A549 (cell line): ENCODE measurements around the gene KCNAB2. TPM values are rescaled to one million over a fixed set of nuclear protein-coding genes. Genes with fewer than 3 reads are reported as not detected.

Experiments
- ATAC-seq, 2 experiments: fragments of 200-7000 bp in 1 of 2; fragments of >200 bp in 1 of 2; cut with Nextera tagmentation in 1 of 2; cut with Tn5 transposase in 1 of 2; 3 replicates each; pipeline versions ENCODE4 v1.8.0 to v1.9.1; 2018 to 2020; ENCODE audit warnings: mild to moderate bottlenecking in 1 of 2, moderate library complexity in 1 of 2
- CTCF ChIA-PET: fragments of 300-600 bp; sonication (Branson Sonifier 250); formaldehyde crosslinking; extraction: SDS; loops from one replicate; lab custom pipeline; 2021; ENCODE audit warnings: antibody characterized with exemption, inconsistent platforms; lab: Yijun Ruan, JAX
- POLR2A ChIA-PET: fragments of 350-600 bp; formaldehyde crosslinking; extraction: SDS; loops from one replicate; lab custom pipeline; 2021; ENCODE audit warnings: antibody characterized with exemption, inconsistent platforms; lab: Yijun Ruan, JAX
- DNase-seq, 2 experiments: peaks; one replicate each; pipeline versions ENCODE4 v3.0.0 to v3.0.0-alpha.2; 2011 to 2016; ENCODE audit warnings: low read depth in 1 of 2, low spot score in 1 of 2
- FAIRE-seq: peaks from 2 replicates; lab custom pipeline; 2011; peaks lifted over from hg19 to GRCh38; lab: Jason Lieb, UNC
- H3K27ac ChIP-seq, 2 experiments: fragments of >200 bp; sonication (Bioruptor Twin); formaldehyde crosslinking; 3 replicates each; pipeline ENCODE4 v1.5.1; 2016 to 2017
- H3K4me1 ChIP-seq: fragments of >200 bp; sonication (Bioruptor Twin); formaldehyde crosslinking; 3 replicates; pipeline ENCODE4 v1.6.1; 2016
- H3K4me2 ChIP-seq: fragments of >200 bp; sonication (Bioruptor Twin); formaldehyde crosslinking; 3 replicates; pipeline ENCODE4 v1.6.1; 2016
- H3K4me3 ChIP-seq: fragments of >200 bp; sonication (Bioruptor Twin); formaldehyde crosslinking; 3 replicates; pipeline ENCODE4 v1.5.1; 2016
- H3K9me3 ChIP-seq: fragments of >200 bp; sonication (Bioruptor Twin); formaldehyde crosslinking; 3 replicates; pipeline ENCODE4 v1.6.1; 2016
- CBX8 ChIP-seq: fragments of 200-600 bp; sonication (generic); IDR thresholded peaks from 2 replicates; pipeline ENCODE4 v1.6.1; 2016
- CHD2 ChIP-seq: fragments of 150-350 bp; IDR thresholded peaks from 2 replicates; pipeline ENCODE4 v1.6.1; 2014; ENCODE audit warnings: low read length; ENCODE audit not compliant: partially characterized antibody
- CHD4 ChIP-seq: fragments of 200-600 bp; sonication (generic); IDR thresholded peaks from 2 replicates; pipeline ENCODE4 v1.6.1; 2016; ENCODE audit warnings: antibody characterized with exemption, mild to moderate bottlenecking, borderline replicate concordance
- EP300 ChIP-seq, 2 experiments: fragments of >200 bp; sonication (Bioruptor Twin); formaldehyde crosslinking; IDR thresholded peaks; 2 replicates in 1 of 2; 3 replicates in 1 of 2; pipeline ENCODE4 v1.6.1; 2016 to 2017
- FOXS1 ChIP-seq: fragments of 250-450 bp; sonication (Bioruptor Pico); IDR thresholded peaks from 2 replicates; pipeline ENCODE4 v1.5.0; 2020; ENCODE audit warnings: mild to moderate bottlenecking, moderate library complexity
- GATA3 ChIP-seq: IDR thresholded peaks from 2 replicates; pipeline ENCODE4 v1.6.1; 2012; ENCODE audit warnings: borderline replicate concordance
- HES2 ChIP-seq: fragments of >200 bp; sonication (Bioruptor Twin); formaldehyde crosslinking; IDR thresholded peaks from 2 replicates; pipeline ENCODE4 v1.6.1; 2016
- HOXB5 ChIP-seq: fragments of 250-450 bp; sonication (Bioruptor Pico); IDR thresholded peaks from 2 replicates; pipeline ENCODE4 v1.5.0; 2020; ENCODE audit warnings: mild to moderate bottlenecking, moderate library complexity
- KDM5A ChIP-seq: fragments of 200-600 bp; sonication (generic); IDR thresholded peaks from 2 replicates; pipeline ENCODE4 v1.6.1; 2016; ENCODE audit warnings: antibody characterized with exemption, mild to moderate bottlenecking
- MAX ChIP-seq: IDR thresholded peaks from 2 replicates; pipeline ENCODE4 v1.6.1; 2012
- NPAS2 ChIP-seq: fragments of 250-450 bp; sonication (Bioruptor Pico); IDR thresholded peaks from 2 replicates; pipeline ENCODE4 v1.8.0; 2022; ENCODE audit warnings: mild to moderate bottlenecking, moderate library complexity, borderline replicate concordance
- NR3C1 ChIP-seq: fragments of >200 bp; sonication (Bioruptor Twin); formaldehyde crosslinking; IDR thresholded peaks from 3 replicates; pipeline ENCODE4 v1.6.1; 2017
- PHF8 ChIP-seq: fragments of 200-600 bp; sonication (generic); IDR thresholded peaks from 2 replicates; pipeline ENCODE4 v1.6.1; 2016; ENCODE audit warnings: low read depth, mild to moderate bottlenecking, antibody characterized with exemption, moderate library complexity, borderline replicate concordance
- RFX5 ChIP-seq: fragments of 450-650 bp; IDR thresholded peaks from 2 replicates; pipeline ENCODE4 v1.7.1; 2014; ENCODE audit warnings: antibody characterized with exemption, mild to moderate bottlenecking, moderate library complexity
- TFCP2L1 ChIP-seq: fragments of 250-450 bp; sonication (Bioruptor Pico); IDR thresholded peaks from 2 replicates; pipeline ENCODE4 v1.5.0; 2021; ENCODE audit warnings: mild to moderate bottlenecking
- ZNF302 ChIP-seq: fragments of 250-450 bp; sonication (Bioruptor Pico); IDR thresholded peaks from 2 replicates; pipeline ENCODE4 v1.9.0; 2021; ENCODE audit warnings: inconsistent platforms, mild to moderate bottlenecking, moderate library complexity
- ZSCAN20 ChIP-seq: fragments of 250-450 bp; sonication (Bioruptor Pico); IDR thresholded peaks from 2 replicates; pipeline ENCODE4 v1.8.0; 2022; ENCODE audit warnings: mild to moderate bottlenecking, moderate library complexity
- WGBS: methylation state at CpG from one replicate; pipeline ENCODE4 v1.1.6; 2017; ENCODE audit errors: missing lambda C conversion rate; 5-methylcytosine and 5-hydroxymethylcytosine counted together
- polyA plus RNA-seq, 4 experiments: library from polyadenylated mRNA; depleted of rRNA in 3 of 4; stranded (reverse); fragments of >200 nt; fragmentation: RNase III in 1 of 4; extraction: RNeasy Plus Mini Kit Qiagen cat#74134 plus additional on column Dnase treatment in 1 of 4; gene quantifications; 2 replicates in 3 of 4; 3 replicates in 1 of 4; pipeline ENCODE4 v1.2.3, GENCODE V29; 2011 to 2017
- TF ChIP-seq, protein P1 (sequence below): fragments of 250-450 bp; sonication (Bioruptor Pico); IDR thresholded peaks from 2 replicates; pipeline ENCODE4 v1.5.0; 2021; ENCODE audit warnings: mild to moderate bottlenecking, moderate library complexity, borderline replicate concordance
- TF ChIP-seq, protein P2 (sequence below): fragments of >200 bp; sonication (Bioruptor Twin); formaldehyde crosslinking; IDR thresholded peaks from 3 replicates; pipeline ENCODE4 v1.5.1; 2016

KCNAB2 gene
- polyA plus RNA-seq, 2 of the 4 experiments (the other 2 are of a cell fraction) = 7.3 to 9.9 TPM

DNA sequence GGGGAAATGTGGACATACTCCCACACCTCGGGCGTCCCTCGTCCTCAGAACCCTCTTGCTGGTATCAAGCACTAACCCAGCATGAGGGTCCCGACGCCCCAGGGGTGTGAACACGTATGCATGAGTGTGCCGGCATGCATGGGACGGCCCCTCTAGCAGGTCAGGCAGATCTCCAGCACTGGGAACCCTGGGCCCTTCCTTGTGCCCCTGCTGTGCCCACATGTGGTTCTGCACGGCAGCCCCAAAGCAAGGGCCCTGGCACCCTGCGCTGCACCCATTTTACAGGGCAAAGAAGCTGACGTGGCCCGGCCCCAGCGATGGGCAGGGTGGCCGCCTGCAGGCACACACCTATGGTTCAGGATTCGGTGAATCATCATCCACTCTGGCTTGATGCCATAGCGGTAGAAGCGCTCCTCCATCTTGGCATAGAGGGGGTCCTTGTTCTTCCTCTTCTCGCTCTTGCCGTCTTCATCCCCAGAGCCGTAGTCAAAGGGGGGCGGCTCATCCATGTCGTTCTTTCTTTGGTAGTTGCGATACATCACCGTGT lies 100.2 kb downstream of the KCNAB2 start:
- H3K4me2 ChIP-seq = no peak overlapping the region
- POLR2A ChIA-PET = no interaction called here
- FAIRE-seq (no peak), ATAC-seq (no peak), DNase-seq (no peak)
- no peak overlapping the region for H3K4me3 ChIP-seq
- TF ChIP-seq RFX5 (no peak), ZSCAN20 (CRISPR knock-in tag) (no peak), CHD2 (no peak), ZNF302 (CRISPR knock-in tag) (no peak), FOXS1 (CRISPR knock-in tag) (no peak), CBX8 (no peak), KDM5A (no peak), TFCP2L1 (CRISPR knock-in tag) (no peak), HES2 (no peak), HOXB5 (CRISPR knock-in tag) (no peak)
- TF ChIP-seq, protein P1, sequence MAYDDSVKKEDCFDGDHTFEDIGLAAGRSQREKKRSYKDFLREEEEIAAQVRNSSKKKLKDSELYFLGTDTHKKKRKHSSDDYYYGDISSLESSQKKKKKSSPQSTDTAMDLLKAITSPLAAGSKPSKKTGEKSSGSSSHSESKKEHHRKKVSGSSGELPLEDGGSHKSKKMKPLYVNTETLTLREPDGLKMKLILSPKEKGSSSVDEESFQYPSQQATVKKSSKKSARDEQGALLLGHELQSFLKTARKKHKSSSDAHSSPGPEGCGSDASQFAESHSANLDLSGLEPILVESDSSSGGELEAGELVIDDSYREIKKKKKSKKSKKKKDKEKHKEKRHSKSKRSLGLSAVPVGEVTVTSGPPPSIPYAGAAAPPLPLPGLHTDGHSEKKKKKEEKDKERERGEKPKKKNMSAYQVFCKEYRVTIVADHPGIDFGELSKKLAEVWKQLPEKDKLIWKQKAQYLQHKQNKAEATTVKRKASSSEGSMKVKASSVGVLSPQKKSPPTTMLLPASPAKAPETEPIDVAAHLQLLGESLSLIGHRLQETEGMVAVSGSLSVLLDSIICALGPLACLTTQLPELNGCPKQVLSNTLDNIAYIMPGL (CRISPR knock-in tag) = no peak
- TF ChIP-seq, protein P2, sequence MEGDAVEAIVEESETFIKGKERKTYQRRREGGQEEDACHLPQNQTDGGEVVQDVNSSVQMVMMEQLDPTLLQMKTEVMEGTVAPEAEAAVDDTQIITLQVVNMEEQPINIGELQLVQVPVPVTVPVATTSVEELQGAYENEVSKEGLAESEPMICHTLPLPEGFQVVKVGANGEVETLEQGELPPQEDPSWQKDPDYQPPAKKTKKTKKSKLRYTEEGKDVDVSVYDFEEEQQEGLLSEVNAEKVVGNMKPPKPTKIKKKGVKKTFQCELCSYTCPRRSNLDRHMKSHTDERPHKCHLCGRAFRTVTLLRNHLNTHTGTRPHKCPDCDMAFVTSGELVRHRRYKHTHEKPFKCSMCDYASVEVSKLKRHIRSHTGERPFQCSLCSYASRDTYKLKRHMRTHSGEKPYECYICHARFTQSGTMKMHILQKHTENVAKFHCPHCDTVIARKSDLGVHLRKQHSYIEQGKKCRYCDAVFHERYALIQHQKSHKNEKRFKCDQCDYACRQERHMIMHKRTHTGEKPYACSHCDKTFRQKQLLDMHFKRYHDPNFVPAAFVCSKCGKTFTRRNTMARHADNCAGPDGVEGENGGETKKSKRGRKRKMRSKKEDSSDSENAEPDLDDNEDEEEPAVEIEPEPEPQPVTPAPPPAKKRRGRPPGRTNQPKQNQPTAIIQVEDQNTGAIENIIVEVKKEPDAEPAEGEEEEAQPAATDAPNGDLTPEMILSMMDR = no peak
- CTCF ChIA-PET = interaction anchor here (1.1 kb wide), 1 partner anchor 25 kb away, joined by 3 read pairs; no protein-coding TSS in a partner anchor
- no peak overlapping the region for H3K27ac ChIP-seq
- 0 out of 3 replicates have a peak, but pooled peaks cover 3% of the 10 kb centered on the region for H3K4me1 ChIP-seq
- whole genome bisulfite sequencing = 56% methylated on average over 18 of the region's 24 CpGs
- H3K9me3 ChIP-seq = no peaks in the 10 kb centered on the region

DNA sequence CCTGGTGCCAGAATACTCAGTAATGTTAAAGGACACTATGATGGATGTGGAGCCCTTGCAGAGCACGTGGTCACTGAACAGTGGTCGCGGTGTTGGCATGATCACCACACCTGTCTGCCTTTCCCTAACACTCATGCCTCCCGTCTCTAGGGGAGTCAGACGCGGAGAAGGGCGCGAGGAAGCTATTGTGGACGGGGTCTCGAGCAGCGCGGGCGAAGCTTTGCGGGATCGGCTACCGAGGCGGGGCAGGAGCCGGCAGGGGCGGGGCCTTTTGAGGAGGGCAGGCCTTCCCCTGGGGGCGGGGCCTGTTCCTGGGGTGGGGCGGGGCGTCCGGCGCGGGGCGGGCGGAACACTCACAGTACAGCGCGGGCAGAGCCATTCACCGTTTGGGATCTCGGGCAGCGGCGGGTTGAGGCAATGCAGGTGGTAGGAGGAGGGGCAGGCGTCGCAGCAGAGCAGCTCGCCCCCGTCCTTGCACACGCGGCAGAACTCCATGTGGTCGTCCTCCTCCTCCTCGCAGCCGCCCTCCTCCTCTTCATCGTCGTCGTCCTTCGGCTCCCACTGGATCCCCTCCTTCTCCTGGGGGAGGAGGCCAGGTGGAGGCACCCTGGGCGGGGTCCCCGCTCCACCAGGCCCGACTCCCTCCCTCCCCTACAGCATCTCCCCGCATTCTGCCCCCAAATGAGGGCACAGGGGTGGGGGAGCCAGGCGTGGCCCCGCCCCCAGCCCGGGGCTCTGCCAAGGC lies 103.0 kb downstream of the KCNAB2 start:
- Histone ChIP-seq H3K9me3 (no peaks in the 10 kb centered on the region), H3K27ac (peak overlapping the region; percentile 45 to 66; a peak in 4 of 6 replicates), H3K4me1 (0 out of 3 replicates have a peak, but pooled peaks cover 3% of the 10 kb centered on the region), H3K4me2 (peak overlapping the region; percentile 95), H3K4me3 (peak overlapping the region; percentile 37)
- CTCF ChIA-PET = interaction anchor here (1.0 kb wide), 1 partner anchor 36 kb away, joined by 3 read pairs; no protein-coding TSS in a partner anchor
- WGBS = 10% methylated on average over 22 of the region's 53 CpGs
- POLR2A ChIA-PET = no interaction called here
- no peak for TF ChIP-seq PHF8
- peak; percentile 61 for TF ChIP-seq MAX
- no peak for TF ChIP-seq EP300 (IDR thresholded peaks at IDR 0.05)
- no peak for TF ChIP-seq NR3C1
- no peak for TF ChIP-seq GATA3
- no peak for TF ChIP-seq NPAS2 (CRISPR knock-in tag)
- TF ChIP-seq CHD4 = no peak
- no peak for FAIRE-seq
- DNase-seq = peak; percentile 54 to 57
- peak; percentile 77 to 92 for ATAC-seq
